Urinary bladder (tissue), 4 donors: ENCODE results near the gene DCUN1D3. TPM values are rescaled to one million over a fixed set of nuclear protein-coding genes. Genes with fewer than 3 reads are reported as not detected.
A peak's percentile ranks its signal among the peaks of the same experiment; 100 is the strongest.

Source experiments
- DNase-seq: peaks from one replicate; pipeline ENCODE4 v3.0.0-alpha.2; 2015; ENCODE audit errors: extremely low spot score
- H3K27ac ChIP-seq: one replicate; pipeline ENCODE4 v1.5.1; 2013; ENCODE audit warnings: low read depth, mild to moderate bottlenecking, moderate library complexity
- H3K36me3 ChIP-seq: one replicate; pipeline ENCODE4 v1.6.1; 2013; ENCODE audit warnings: mild to moderate bottlenecking, moderate library complexity; ENCODE audit not compliant: insufficient read depth
- H3K4me1 ChIP-seq: one replicate; pipeline ENCODE4 v1.6.1; 2013; ENCODE audit warnings: mild to moderate bottlenecking, moderate library complexity; ENCODE audit not compliant: insufficient read depth
- H3K4me3 ChIP-seq: one replicate; pipeline ENCODE4 v1.5.1; 2013; ENCODE audit warnings: low read depth, low read length
- WGBS: extraction: QIAGEN DNeasy Blood & Tissue Kit; methylation state at CpG from one replicate; pipeline ENCODE4 v1.1.7; 2013; 5-methylcytosine and 5-hydroxymethylcytosine counted together
- polyA plus RNA-seq: library from polyadenylated mRNA; stranded (reverse); fragments of 200-250 nt; gene quantifications from one replicate; pipeline ENCODE4 v1.2.3, GENCODE V29; 2013
- total RNA-seq: library from RNA; depleted of rRNA; stranded (reverse); fragments of >200 nt; gene quantifications from one replicate; pipeline ENCODE4 v1.2.3, GENCODE V29; 2014
- donor health status: healthy with polysubstance abuse.
- donor health status: healthy.

The DCUN1D3 gene
- total and polyA plus RNA-seq, 2 donors, result 6.8 to 13.0 TPM

GRCh38 chr16:20859229-20859628 lies 40.9 kb downstream of the DCUN1D3 start:
- no peak for DNase-seq
- no peaks in the 10 kb centered on the region for H3K4me1 ChIP-seq
- H3K27ac ChIP-seq, result no peak overlapping the region
- 87% methylated on average over 3 of the region's 3 CpGs for WGBS
- H3K36me3 ChIP-seq, result no peaks in the 10 kb centered on the region
- H3K4me3 ChIP-seq, result no peak overlapping the region

DNA sequence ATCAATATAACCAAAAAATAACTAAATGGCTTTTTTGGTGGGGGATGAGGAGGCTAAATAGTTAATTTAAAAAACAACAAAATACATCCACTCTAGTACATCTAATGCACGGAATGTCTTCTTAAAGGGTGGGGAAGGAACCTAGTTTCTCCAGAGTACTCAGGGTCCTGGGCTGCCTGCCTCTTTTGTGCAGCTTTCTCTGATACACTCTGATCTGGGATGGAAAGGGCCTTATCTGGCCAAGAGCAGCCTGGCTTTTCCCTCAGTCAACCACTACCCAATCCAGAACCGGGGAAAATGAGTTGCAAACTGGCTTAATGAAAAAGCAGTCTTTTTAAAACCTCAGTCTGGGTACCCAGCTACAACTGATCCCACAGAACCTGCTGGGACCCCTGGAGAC lies 42.9 kb downstream of the DCUN1D3 start:
- no peaks in the 10 kb centered on the region for H3K4me1 ChIP-seq
- H3K36me3 ChIP-seq, result no peaks in the 10 kb centered on the region
- no peak overlapping the region for H3K27ac ChIP-seq
- WGBS, result 87% methylated on average over 2 of the region's 2 CpGs
- no peak for DNase-seq
- H3K4me3 ChIP-seq, result no peak overlapping the region

GRCh38 chr16:20854963-20855362 lies 45.2 kb downstream of the DCUN1D3 start:
- 91% methylated on average over 2 of the region's 2 CpGs for WGBS
- Histone ChIP-seq H3K4me3 (no peak overlapping the region), H3K36me3 (no peaks in the 10 kb centered on the region), H3K27ac (no peak overlapping the region), H3K4me1 (no peaks in the 10 kb centered on the region)
- no peak for DNase-seq

- Histone ChIP-seq H3K4me3 (no peak overlapping the region), H3K27ac (no peak overlapping the region), H3K4me1 (no peaks in the 10 kb centered on the region), H3K36me3 (no peaks in the 10 kb centered on the region)
- WGBS, result 88% methylated on average over 3 of the region's 3 CpGs
- no peak for DNase-seq
These were observed 46.1 kb downstream of the DCUN1D3 start for GRCh38 chr16:20853981-20854620.

DNA sequence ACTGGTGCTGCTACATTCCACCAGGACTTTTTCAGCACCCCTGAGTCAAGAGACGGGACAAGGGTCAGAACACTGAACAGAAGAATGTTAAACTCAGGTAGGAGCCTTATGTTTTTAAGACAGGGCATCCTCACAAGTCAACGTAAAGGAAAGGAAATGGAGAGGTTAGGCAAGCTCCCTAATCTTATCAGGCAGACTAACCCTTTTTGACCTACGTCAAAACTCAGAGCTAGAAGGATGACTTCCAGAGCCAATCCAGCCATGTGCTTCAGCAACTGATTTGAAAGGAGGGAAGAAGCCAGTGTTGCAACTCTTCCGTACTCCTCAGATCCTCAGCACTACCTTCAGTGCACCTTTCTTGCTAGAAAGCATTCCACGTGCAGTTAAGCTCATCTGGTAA lies 47.0 kb downstream of the DCUN1D3 start:
- no peak overlapping the region for H3K4me3 ChIP-seq
- no peak for DNase-seq
- H3K4me1 ChIP-seq, result no peaks in the 10 kb centered on the region
- no peak overlapping the region for H3K27ac ChIP-seq
- 62% methylated on average over 5 of the region's 5 CpGs for WGBS
- H3K36me3 ChIP-seq, result no peaks in the 10 kb centered on the region

DNA sequence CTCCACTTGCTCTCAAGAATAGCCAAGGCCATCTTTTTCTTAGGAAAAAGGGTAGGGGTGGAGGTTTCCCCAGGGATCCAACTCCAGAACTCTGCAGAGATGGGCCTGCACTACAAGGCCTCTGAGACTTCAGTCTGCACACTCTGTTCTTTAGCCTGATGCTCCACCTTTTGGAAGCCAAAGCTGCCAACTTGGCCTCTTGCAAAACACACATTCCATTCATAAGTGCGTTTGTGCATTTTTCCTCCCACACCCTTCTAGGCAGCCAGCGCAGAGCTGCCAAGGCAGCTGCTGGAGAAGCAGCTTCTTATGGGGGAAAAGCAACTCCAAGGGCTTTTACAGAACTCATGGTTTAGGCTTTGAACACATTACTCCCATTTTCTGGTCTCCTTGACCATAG lies 48.6 kb downstream of the DCUN1D3 start:
- DNase-seq, result peak; percentile 64
- no peaks in the 10 kb centered on the region for H3K4me1 ChIP-seq
- no peaks in the 10 kb centered on the region for H3K36me3 ChIP-seq
- H3K4me3 ChIP-seq, result no peak overlapping the region
- 18% methylated on average over 2 of the region's 2 CpGs for WGBS
- peak overlapping the region; percentile 45 for H3K27ac ChIP-seq

DNA sequence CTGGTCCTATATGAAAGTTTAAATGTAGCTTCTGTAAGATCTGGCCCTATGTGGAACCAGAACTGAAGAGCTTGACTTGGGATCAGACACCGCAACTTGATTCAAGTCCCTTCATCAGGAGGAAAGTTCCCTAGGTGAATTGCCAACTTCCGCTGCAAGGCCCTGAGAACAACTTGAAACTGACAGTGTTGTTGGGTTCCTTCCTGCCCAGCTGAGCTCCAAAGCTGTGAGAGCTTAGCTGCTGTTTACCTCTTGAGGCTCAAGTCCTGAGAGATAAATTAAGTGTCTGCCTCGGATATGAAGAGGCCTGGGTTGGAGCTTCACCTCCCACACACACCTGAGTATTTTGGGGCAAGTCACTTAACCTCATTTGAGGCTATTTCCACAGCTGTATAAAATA lies 49.2 kb downstream of the DCUN1D3 start:
- DNase-seq, result no peak
- no peak overlapping the region for H3K4me3 ChIP-seq
- 56% methylated on average over 3 of the region's 3 CpGs for WGBS
- H3K27ac ChIP-seq, result peak overlapping the region; percentile 6
- H3K4me1 ChIP-seq, result no peaks in the 10 kb centered on the region
- no peaks in the 10 kb centered on the region for H3K36me3 ChIP-seq

DNA sequence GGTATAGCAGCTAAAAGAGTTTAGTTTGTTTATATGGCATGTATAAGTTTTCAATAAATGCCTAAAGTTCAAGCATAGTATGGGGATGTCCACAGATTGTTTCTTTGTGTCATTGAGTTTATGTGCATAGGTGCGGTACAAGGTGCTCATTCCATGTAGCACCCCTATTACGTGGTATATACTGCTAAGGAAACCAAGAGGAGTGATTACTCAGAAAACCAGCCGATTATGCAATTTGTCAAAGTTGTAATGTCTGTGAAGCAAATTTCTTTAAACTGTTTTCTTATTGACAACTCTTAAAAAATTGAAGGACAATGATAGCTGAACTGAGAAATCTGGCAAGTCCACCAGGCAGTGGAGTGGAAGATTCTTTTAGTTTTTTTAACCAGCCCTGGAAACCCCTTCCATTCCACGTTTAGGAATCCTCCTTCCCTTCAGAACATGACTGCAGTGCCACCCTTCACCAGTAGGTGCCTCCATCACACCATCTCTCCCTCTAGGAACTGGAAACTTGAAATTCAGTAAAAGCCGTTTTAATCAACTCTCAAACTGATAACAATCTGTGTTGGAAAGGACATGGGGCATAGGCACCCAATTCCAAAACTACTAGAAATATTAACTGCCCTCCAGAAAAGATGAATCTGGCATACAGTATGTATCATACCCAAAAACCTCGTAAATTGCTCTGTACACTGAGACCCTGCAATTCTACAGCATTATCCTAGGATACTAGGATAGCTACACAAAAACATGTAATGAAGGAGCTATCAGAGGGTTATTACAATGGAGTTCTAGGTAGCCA lies 50.4 kb downstream of the DCUN1D3 start:
- Histone ChIP-seq H3K27ac (peak overlapping the region; percentile 17), H3K4me1 (no peaks in the 10 kb centered on the region), H3K36me3 (no peaks in the 10 kb centered on the region), H3K4me3 (no peak overlapping the region)
- no peak for DNase-seq
- WGBS, result 48% methylated on average over 6 of the region's 6 CpGs

GRCh38 chr16:20847550-20847949 lies 52.6 kb downstream of the DCUN1D3 start:
- Histone ChIP-seq H3K27ac (no peak overlapping the region), H3K4me3 (no peak overlapping the region), H3K4me1 (no peaks in the 10 kb centered on the region), H3K36me3 (no peaks in the 10 kb centered on the region)
- 94% methylated on average over 2 of the region's 2 CpGs for WGBS
- DNase-seq, result no peak

GRCh38 chr16:20846551-20846950 lies 53.6 kb downstream of the DCUN1D3 start:
- no peak overlapping the region for H3K27ac ChIP-seq
- no peaks in the 10 kb centered on the region for H3K4me1 ChIP-seq
- H3K36me3 ChIP-seq, result no peaks in the 10 kb centered on the region
- no peak overlapping the region for H3K4me3 ChIP-seq
- no peak for DNase-seq

DNA sequence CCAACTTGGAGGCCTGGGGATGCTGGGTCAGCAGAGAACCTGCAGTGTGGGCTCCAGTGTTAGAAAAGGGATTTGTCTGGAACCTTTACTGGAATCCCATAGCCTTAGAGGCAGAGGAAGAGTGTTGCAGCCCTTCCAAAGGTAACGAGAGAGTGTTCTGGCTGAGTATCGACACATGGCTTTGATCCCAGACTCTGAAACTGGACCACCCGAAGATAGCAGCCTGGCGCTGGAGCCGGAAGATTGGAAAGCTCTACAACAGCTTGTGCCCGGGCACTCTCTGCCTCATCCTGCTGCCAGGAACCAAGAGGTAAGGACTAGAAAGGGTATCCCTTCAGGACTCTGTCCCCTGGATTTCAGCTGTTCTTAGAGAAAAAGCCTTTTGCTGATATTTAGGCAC lies 54.1 kb downstream of the DCUN1D3 start:
- H3K27ac ChIP-seq, result no peak overlapping the region
- 83% methylated on average over 6 of the region's 6 CpGs for WGBS
- DNase-seq, result no peak
- H3K4me3 ChIP-seq, result no peak overlapping the region
- H3K4me1 ChIP-seq, result no peaks in the 10 kb centered on the region
- H3K36me3 ChIP-seq, result no peaks in the 10 kb centered on the region

GRCh38 chr16:20844588-20844987 lies 55.6 kb downstream of the DCUN1D3 start:
- Histone ChIP-seq H3K4me3 (no peak overlapping the region), H3K27ac (no peak overlapping the region), H3K4me1 (no peaks in the 10 kb centered on the region), H3K36me3 (no peaks in the 10 kb centered on the region)
- WGBS, result 83% methylated on average over 3 of the region's 3 CpGs
- DNase-seq, result no peak

DNA sequence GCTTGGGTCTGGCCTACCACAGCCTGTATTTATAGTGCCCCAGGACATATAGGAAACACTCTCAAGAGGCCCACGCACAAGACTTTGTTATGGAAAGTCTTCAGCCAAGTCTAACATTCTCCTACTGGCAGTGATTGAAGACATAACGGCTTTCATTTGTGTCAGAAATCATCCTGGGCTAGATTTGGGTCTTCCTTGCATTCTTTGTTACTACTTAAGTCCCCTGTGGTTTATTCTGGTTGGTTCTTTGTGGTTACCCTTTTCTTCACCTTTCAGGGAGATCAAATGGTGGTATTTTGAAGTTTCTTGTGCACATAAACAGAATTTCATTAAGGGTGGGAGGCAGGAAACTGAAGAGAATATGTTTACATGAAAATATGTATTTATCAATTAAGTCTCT lies 56.1 kb downstream of the DCUN1D3 start:
- H3K36me3 ChIP-seq, result no peaks in the 10 kb centered on the region
- H3K4me1 ChIP-seq, result no peaks in the 10 kb centered on the region
- DNase-seq, result no peak
- no peak overlapping the region for H3K27ac ChIP-seq
- no peak overlapping the region for H3K4me3 ChIP-seq
- 86% methylated on average over 2 of the region's 2 CpGs for WGBS

DNA sequence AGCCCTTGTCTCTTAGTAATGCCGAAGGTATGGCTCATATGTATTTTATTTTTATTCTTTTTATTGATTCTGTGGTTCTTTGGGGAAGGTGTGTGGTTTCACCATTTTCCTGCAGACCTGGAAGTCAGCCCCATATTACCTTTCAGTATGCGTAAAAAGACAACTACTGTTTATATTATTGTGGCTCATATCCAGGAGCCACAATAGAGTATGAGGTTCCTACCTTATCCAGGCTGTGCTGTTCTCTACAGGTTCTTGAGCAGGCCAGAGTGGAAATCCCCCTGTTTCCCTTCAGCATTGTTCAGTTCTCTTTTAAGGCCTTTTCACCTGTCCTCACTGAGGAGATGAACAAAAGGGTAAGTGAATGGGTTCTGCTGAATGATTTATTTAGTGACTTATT lies 60.7 kb downstream of the DCUN1D3 start:
- H3K36me3 ChIP-seq, result peaks cover 2% of the 10 kb centered on the region
- no peak overlapping the region for H3K4me3 ChIP-seq
- DNase-seq, result no peak
- no peaks in the 10 kb centered on the region for H3K4me1 ChIP-seq
- 91% methylated on average over 2 of the region's 2 CpGs for WGBS
- no peak overlapping the region for H3K27ac ChIP-seq
